H1 (cell line): ENCODE results near the gene RANBP17. TPM values are rescaled to one million over a fixed set of nuclear protein-coding genes. Genes with fewer than 3 reads are reported as not detected.

Experiments used
- CTCF ChIA-PET: fragments of 300-600 bp; sonication (Branson Sonifier 250); formaldehyde crosslinking; loops from one replicate; lab custom pipeline; 2021; ENCODE audit not compliant: partially characterized antibody; lab: Charles Lee
- POLR2A ChIA-PET: fragments of 300-600 bp; sonication (Branson Sonifier 250); formaldehyde crosslinking; loops from one replicate; lab custom pipeline; 2021; ENCODE audit warnings: inconsistent platforms; ENCODE audit not compliant: partially characterized antibody; lab: Charles Lee
- DNase-seq, 2 experiments: peaks; one replicate each; pipeline versions ENCODE4 v3.0.0 to v3.0.0-alpha.2; 2010 to 2022; ENCODE audit warnings: low spot score in 2 of 2, low read depth in 1 of 2, mixed read lengths in 1 of 2
- FAIRE-seq: peaks from 2 replicates; lab custom pipeline; 2011; peaks lifted over from hg19 to GRCh38; lab: Jason Lieb, UNC
- H2AFZ ChIP-seq: 2 replicates; pipeline ENCODE4 v1.8.1; 2012; ENCODE audit warnings: low read length, inconsistent platforms
- H2AK5ac ChIP-seq: 2 replicates; pipeline ENCODE4 v1.6.1; 2013; ENCODE audit warnings: low read depth, low read length
- H2BK120ac ChIP-seq: replicated peaks from 2 replicates; pipeline ENCODE3; 2013; ENCODE audit warnings: low read depth, low read length, inconsistent platforms
- H2BK12ac ChIP-seq: 2 replicates; pipeline ENCODE4 v1.6.1; 2013; ENCODE audit warnings: low read depth, low read length
- H2BK15ac ChIP-seq: 2 replicates; pipeline ENCODE4 v1.6.1; 2013; ENCODE audit warnings: low read length
- H2BK20ac ChIP-seq: 2 replicates; pipeline ENCODE4 v1.6.1; 2013; ENCODE audit warnings: low read length
- H2BK5ac ChIP-seq: 2 replicates; pipeline ENCODE4 v1.6.1; 2013; ENCODE audit warnings: low read depth, low read length
- H3K14ac ChIP-seq: 2 replicates; pipeline ENCODE4 v1.6.1; 2013; ENCODE audit warnings: inconsistent platforms; ENCODE audit not compliant: insufficient read length
- H3K18ac ChIP-seq: 2 replicates; pipeline ENCODE4 v1.6.1; 2013; ENCODE audit warnings: low read length; ENCODE audit errors: extremely low read depth
- H3K23ac ChIP-seq: 2 replicates; pipeline ENCODE4 v1.6.1; 2013; ENCODE audit warnings: inconsistent platforms; ENCODE audit not compliant: insufficient read length
- H3K23me2 ChIP-seq: 2 replicates; pipeline ENCODE4 v1.6.1; 2013; ENCODE audit warnings: low read depth, low read length
- H3K27ac ChIP-seq: 2 replicates; pipeline ENCODE4 v1.6.1; 2011; ENCODE audit warnings: low read depth, low read length, inconsistent platforms
- H3K27me3 ChIP-seq, 4 experiments: replicated peaks in 1 of 4; 1 replicate in 1 of 4; 2 replicates in 3 of 4; pipeline versions ENCODE4 v1.6.1 to v1.8.1; 2011 to 2013; ENCODE audit warnings: low read length in 3 of 4, mild to moderate bottlenecking in 3 of 4, inconsistent platforms in 2 of 4, mixed read lengths in 2 of 4, moderate library complexity in 1 of 4; ENCODE audit not compliant: control insufficient read depth in 3 of 4, insufficient read depth in 3 of 4; ENCODE audit errors: extremely low read depth in 1 of 4
- H3K36me3 ChIP-seq, 4 experiments: 2 replicates each; pipeline versions ENCODE4 v1.6.1 to v1.8.1; 2011 to 2013; ENCODE audit warnings: mild to moderate bottlenecking in 4 of 4, low read length in 3 of 4, moderate library complexity in 2 of 4, control low read depth in 1 of 4, inconsistent platforms in 1 of 4; ENCODE audit not compliant: insufficient read depth in 4 of 4, control insufficient read depth in 2 of 4
- H3K4ac ChIP-seq: replicated peaks from 2 replicates; pipeline ENCODE3; 2013; ENCODE audit warnings: low read length, low read depth, mixed read lengths, inconsistent platforms; ENCODE audit not compliant: insufficient read length
- H3K4me1 ChIP-seq, 4 experiments: replicated peaks in 1 of 4; 1 replicate in 1 of 4; 2 replicates in 3 of 4; pipeline versions ENCODE4 v1.6.1 to v1.8.1; 2011 to 2013; ENCODE audit warnings: low read length in 3 of 4, inconsistent platforms in 2 of 4, mixed read lengths in 1 of 4; ENCODE audit not compliant: insufficient read depth in 4 of 4, control insufficient read depth in 3 of 4
- H3K4me2 ChIP-seq, 2 experiments: 2 replicates each; pipeline versions ENCODE4 v1.6.1 to v1.8.1; 2011 to 2013; ENCODE audit warnings: low read depth in 2 of 2, low read length in 2 of 2, control low read depth in 1 of 2, inconsistent platforms in 1 of 2, mild to moderate bottlenecking in 1 of 2; ENCODE audit not compliant: insufficient read depth in 1 of 2
- H3K4me3 ChIP-seq, 4 experiments: fragments of 200-600, 300-600 bp in 1 of 4; sonication (generic), shearing (Covaris generic), sonication (Bioruptor Twin) in 1 of 4; 2 replicates each; pipeline versions ENCODE4 v1.5.1 to v1.8.1; 2011 to 2016; ENCODE audit warnings: low read length in 4 of 4, low read depth in 3 of 4, control low read depth in 2 of 4, inconsistent platforms in 2 of 4, mild to moderate bottlenecking in 2 of 4, mixed read lengths in 1 of 4, moderate library complexity in 1 of 4; ENCODE audit not compliant: insufficient read depth in 2 of 4; ENCODE audit errors: extremely low read depth in 1 of 4
- H3K56ac ChIP-seq: replicated peaks from 2 replicates; pipeline ENCODE3; 2013; ENCODE audit warnings: low read depth, mild to moderate bottlenecking, mixed read lengths, low read length, inconsistent platforms; ENCODE audit not compliant: insufficient read length
- H3K79me1 ChIP-seq: 2 replicates; pipeline ENCODE4 v1.6.1; 2013; ENCODE audit warnings: low read depth, low read length, control low read depth
- H3K79me2 ChIP-seq, 2 experiments: 2 replicates each; pipeline versions ENCODE4 v1.6.1 to v1.8.1; 2012 to 2013; ENCODE audit warnings: low read length in 2 of 2, mild to moderate bottlenecking in 2 of 2, inconsistent platforms in 1 of 2; ENCODE audit not compliant: insufficient read depth in 2 of 2, control insufficient read depth in 1 of 2
- H3K9ac ChIP-seq, 4 experiments: replicated peaks in 1 of 4; 1 replicate in 1 of 4; 2 replicates in 3 of 4; pipeline versions ENCODE4 v1.6.1 to v1.8.1; 2011 to 2013; ENCODE audit warnings: low read depth in 3 of 4, low read length in 3 of 4, control low read depth in 2 of 4, mild to moderate bottlenecking in 2 of 4, moderate library complexity in 2 of 4, inconsistent platforms in 1 of 4; ENCODE audit errors: extremely low read depth in 1 of 4
- H3K9me3 ChIP-seq, 2 experiments: 2 replicates each; pipeline versions ENCODE4 v1.6.1 to v1.8.1; 2012 to 2013; ENCODE audit warnings: mild to moderate bottlenecking in 2 of 2, moderate library complexity in 2 of 2, control low read depth in 1 of 2, inconsistent platforms in 1 of 2, low read depth in 1 of 2, low read length in 1 of 2, mixed read lengths in 1 of 2; ENCODE audit not compliant: insufficient read depth in 2 of 2
- H4K20me1 ChIP-seq, 2 experiments: replicated peaks in 1 of 2; 2 replicates each; pipeline versions ENCODE3 to v1.8.1; 2011 to 2013; ENCODE audit warnings: inconsistent platforms in 2 of 2, low read length in 2 of 2, mild to moderate bottlenecking in 1 of 2; ENCODE audit not compliant: insufficient read depth in 2 of 2, control insufficient read depth in 1 of 2
- H4K5ac ChIP-seq: 2 replicates; pipeline ENCODE4 v1.6.1; 2013; ENCODE audit warnings: low read length, low read depth, mixed read lengths, inconsistent platforms; ENCODE audit not compliant: insufficient read length
- H4K8ac ChIP-seq: 2 replicates; pipeline ENCODE4 v1.8.0; 2013; ENCODE audit warnings: mild to moderate bottlenecking, moderate library complexity, low read length, inconsistent platforms; ENCODE audit not compliant: insufficient read depth; ENCODE audit errors: extremely low read depth
- H4K91ac ChIP-seq: replicated peaks from 2 replicates; pipeline ENCODE3; 2013; ENCODE audit warnings: low read length, mixed read lengths, inconsistent platforms; ENCODE audit not compliant: insufficient read length
- ATF2 ChIP-seq: IDR thresholded peaks from 2 replicates; pipeline ENCODE4 v1.6.1; 2012; ENCODE audit warnings: low read length, inconsistent platforms
- BACH1 ChIP-seq: IDR thresholded peaks from 2 replicates; pipeline ENCODE4 v1.6.1; 2012; ENCODE audit warnings: low read length, improper control_type of control experiment
- CTBP2 ChIP-seq: IDR thresholded peaks from 2 replicates; pipeline ENCODE4 v1.7.0; 2011; ENCODE audit warnings: borderline replicate concordance, mild to moderate bottlenecking, moderate library complexity, mixed read lengths, low read length; ENCODE audit not compliant: insufficient read depth, insufficient read length
- HDAC6 ChIP-seq: IDR thresholded peaks from one replicate; pipeline ENCODE4 v1.7.1; 2012; ENCODE audit warnings: low read depth, mild to moderate bottlenecking, inconsistent platforms, low read length, moderate library complexity
- JUN ChIP-seq: IDR thresholded peaks from 2 replicates; pipeline ENCODE4 v1.6.1; 2011; ENCODE audit warnings: low read depth, mild to moderate bottlenecking, improper control_type of control experiment, low read length
- KDM1A ChIP-seq: fragments of 200-600, 300-600 bp; sonication (generic); IDR thresholded peaks from 2 replicates; pipeline ENCODE4 v1.7.1; 2016; ENCODE audit warnings: mild to moderate bottlenecking, low read length, borderline replicate concordance
- KDM4A ChIP-seq: IDR thresholded peaks from one replicate; pipeline ENCODE4 v1.7.1; 2012; ENCODE audit warnings: low read depth, mild to moderate bottlenecking, moderate library complexity, low read length, inconsistent platforms; ENCODE audit not compliant: severe bottlenecking
- POU5F1 ChIP-seq: IDR thresholded peaks from 2 replicates; pipeline ENCODE4 v1.6.1; 2011; ENCODE audit warnings: low read depth, mild to moderate bottlenecking, low read length, moderate library complexity
- RXRA ChIP-seq: IDR thresholded peaks from 2 replicates; pipeline ENCODE4 v1.6.1; 2011; ENCODE audit warnings: low read depth, mild to moderate bottlenecking, low read length, moderate library complexity; ENCODE audit not compliant: insufficient read depth
- SAP30 ChIP-seq: fragments of 300-600 bp; sonication (generic); IDR thresholded peaks from 2 replicates; pipeline ENCODE4 v1.7.1; 2012; ENCODE audit warnings: low read length, moderate library complexity, mild to moderate bottlenecking, inconsistent platforms; ENCODE audit not compliant: insufficient read depth, insufficient replicate concordance
- SUZ12 ChIP-seq: fragments of 200-600 bp; sonication (generic); IDR thresholded peaks from 2 replicates; pipeline ENCODE4 v1.6.1; 2012; ENCODE audit warnings: mild to moderate bottlenecking, inconsistent platforms, low read length, moderate library complexity, mixed read lengths
- TAF1 ChIP-seq: IDR thresholded peaks from 2 replicates; pipeline ENCODE4 v1.6.1; 2011; ENCODE audit warnings: mild to moderate bottlenecking, low read depth, low read length
- WGBS, 2 experiments: shearing (Covaris generic) in 1 of 2; methylation state at CpG; one replicate each; pipeline versions ENCODE4 v1.1.6 to v1.1.7; 2013 to 2015; ENCODE audit warnings: low lambda C conversion rate in 2 of 2, mixed read lengths in 2 of 2, inconsistent platforms in 1 of 2, low coverage in 1 of 2, missing lambda C conversion rate in 1 of 2; ENCODE audit not compliant: insufficient replicate concordance in 2 of 2, insufficient coverage in 1 of 2, insufficient read length in 1 of 2; ENCODE audit errors: extremely low coverage in 1 of 2, missing lambda C conversion rate in 1 of 2; 5-methylcytosine and 5-hydroxymethylcytosine counted together
- polyA plus RNA-seq, 7 experiments: library from polyadenylated mRNA; depleted of rRNA in 3 of 7; stranded (reverse) in 5 of 7; unstranded in 2 of 7; fragments of >200 nt in 5 of 7; fragments of 200-250 nt in 2 of 7; gene quantifications; 1 replicate in 5 of 7; 2 replicates in 1 of 7; 4 replicates in 1 of 7; pipeline versions ENCODE4 v1.2.1 to v1.2.3, GENCODE V29; 2011 to 2013; ENCODE audit warnings: missing spikeins in 2 of 7, mixed read lengths in 2 of 7
- total RNA-seq: library from RNA; stranded (reverse); fragmentation: NEBNext Ultra II Directional; extraction: Animal tissue kit (Norgen Biotek cat#: 25700); gene quantifications from 2 replicates; pipeline ENCODE4 v1.2.1, GENCODE V29; 2021

RANBP17 gene
- total and polyA plus RNA-seq, 2 of the 8 experiments (the other 6 are each of a cell fraction or from before 2014, with no cell fraction given): 8.6 to 21.3 TPM

DNA sequence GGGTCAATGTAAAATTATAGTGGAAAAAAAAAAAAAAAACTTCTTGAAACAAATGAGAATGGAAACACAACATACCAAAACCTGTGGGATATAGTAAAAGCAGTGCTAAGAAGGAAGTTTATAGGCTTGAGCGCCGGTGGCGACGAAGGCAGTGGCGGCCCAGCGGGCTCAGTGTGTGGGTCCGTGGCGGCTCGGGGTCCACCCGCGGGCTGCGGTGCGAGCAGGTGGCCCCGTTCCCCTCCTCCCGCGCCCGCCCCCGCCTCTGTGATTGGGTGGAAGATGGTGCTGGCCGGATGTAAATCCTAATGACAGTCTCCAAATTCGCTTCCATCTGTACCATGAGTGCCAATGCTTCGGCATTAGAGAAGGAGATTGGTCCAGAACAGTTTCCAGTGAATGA, 389.7 kb downstream of the RANBP17 start:
- Histone ChIP-seq H2BK15ac (no peak overlapping the region), H3K23ac (no peak overlapping the region), H3K18ac (no peak overlapping the region), H4K20me1 (no peaks in the 10 kb centered on the region), H3K36me3 (peaks cover 0 to 4% (median 0%) of the 10 kb centered on the region in 4 experiments; a peak in 2 of 8 replicates), H2BK5ac (no peak overlapping the region), H2BK120ac (no peak overlapping the region), H3K27me3 (no peaks in the 10 kb centered on the region), H3K9me3 (no peaks in the 10 kb centered on the region; a peak in 1 of 4 replicates), H3K4me3 (no peak overlapping the region), H2BK12ac (no peak overlapping the region), H3K56ac (no peak overlapping the region), H3K4me2 (no peak overlapping the region), H3K9ac (no peak overlapping the region), H4K91ac (no peak overlapping the region), H3K14ac (no peak overlapping the region), H3K27ac (no peak overlapping the region), H2AFZ (no peak overlapping the region), H4K5ac (no peak overlapping the region), H4K8ac (no peak overlapping the region), H3K79me2 (no peaks in the 10 kb centered on the region), H3K79me1 (no peaks in the 10 kb centered on the region), H2BK20ac (no peak overlapping the region), H3K23me2 (no peaks in the 10 kb centered on the region), H3K4ac (no peak overlapping the region), H2AK5ac (no peak overlapping the region), H3K4me1 (no peaks in the 10 kb centered on the region)
- no peak for FAIRE-seq
- ChIA-PET POLR2A (no interaction called here), CTCF (no interaction called here)
- WGBS, 2 experiments: 97% methylated on average over 21 of the region's 21 CpGs; no CpG with 5 or more reads in 1 of the 2 experiments
- no peak for DNase-seq
- TF ChIP-seq RXRA (no peak), JUN (no peak), KDM1A (no peak), SUZ12 (no peak), HDAC6 (no peak), BACH1 (no peak), TAF1 (no peak), POU5F1 (no peak), SAP30 (no peak), KDM4A (no peak), CTBP2 (no peak), ATF2 (no peak)
